DMS79 (cell line): ENCODE measurements around the gene PCSK5.
A peak's percentile ranks its signal among the peaks of the same experiment; 100 is the strongest.

ENCODE experiments used
- DNase-seq: peaks from one replicate; lab custom pipeline; 2025; lab: John Stamatoyannopoulos, UW

PCSK5 gene

GRCh38 chr9:76191493-76191892 is 301.0 kb downstream of the PCSK5 start:
- no peak for DNase-seq

- no peak for DNase-seq
Measured at GRCh38 chr9:76192013-76192412, 301.5 kb downstream of the PCSK5 start.

- no peak for DNase-seq
Measured at GRCh38 chr9:76194896-76195295, 304.4 kb downstream of the PCSK5 start.

DNA sequence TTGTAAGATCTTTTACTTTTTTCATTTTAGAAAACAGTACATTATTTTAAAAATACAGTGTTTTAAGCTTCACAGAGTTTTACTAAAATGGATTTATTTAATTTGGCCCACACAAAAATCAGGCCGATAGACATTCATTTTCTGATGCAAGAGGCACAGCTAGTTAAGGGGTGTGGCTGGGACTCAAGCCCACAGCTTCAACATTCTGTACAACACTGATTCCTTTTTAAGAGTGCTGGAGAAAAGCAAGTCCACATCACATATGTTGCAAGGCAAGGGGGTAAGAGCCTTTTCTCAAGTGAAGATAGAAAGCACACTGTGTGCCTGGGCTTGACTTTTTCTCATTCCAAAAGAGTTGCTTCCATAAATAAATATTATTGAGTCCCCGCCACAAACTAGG is 307.9 kb downstream of the PCSK5 start:
- DNase-seq = no peak

DNA sequence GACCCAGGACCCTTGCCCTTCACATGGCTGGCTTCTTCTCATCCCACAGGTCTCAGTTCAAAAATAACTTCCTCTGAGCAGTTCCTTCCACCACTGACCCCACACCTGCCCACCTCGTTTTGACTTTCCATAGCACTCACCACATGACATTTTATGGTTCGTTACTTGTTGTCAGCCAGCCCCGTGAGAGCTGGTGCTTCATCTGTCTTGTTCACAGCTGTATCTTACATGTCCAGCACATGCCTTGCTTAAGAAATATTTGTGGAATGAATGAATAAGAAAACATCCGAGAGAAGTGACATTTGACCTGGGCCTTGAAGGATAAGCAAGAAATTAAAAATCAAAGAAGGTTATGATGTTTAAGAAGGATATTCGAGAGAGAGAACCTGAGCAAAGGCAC is 309.8 kb downstream of the PCSK5 start:
- DNase-seq = no peak

- DNase-seq = peak; percentile 0
Measured at GRCh38 chr9:76200745-76201144, 310.3 kb downstream of the PCSK5 start.

DNA sequence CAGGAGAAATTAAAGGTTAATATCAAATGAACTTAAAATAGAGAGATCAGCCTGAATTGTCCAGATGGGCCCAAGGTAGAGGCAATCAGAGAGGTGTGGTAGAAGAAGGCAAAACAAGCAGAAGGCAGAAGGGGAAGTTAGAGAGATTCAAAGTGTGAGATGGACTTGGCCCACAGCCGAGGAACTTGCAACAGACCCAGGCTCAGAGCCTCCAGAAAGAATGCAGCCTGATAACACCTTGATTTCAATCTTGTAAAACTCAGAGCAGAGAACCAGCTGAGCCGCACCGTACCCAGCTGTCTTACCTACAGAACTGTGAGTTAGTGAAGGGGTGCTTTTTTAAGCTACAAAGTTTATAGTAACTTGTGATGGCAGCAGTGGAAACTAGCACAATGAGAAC is 312.9 kb downstream of the PCSK5 start:
- no peak for DNase-seq

DNA sequence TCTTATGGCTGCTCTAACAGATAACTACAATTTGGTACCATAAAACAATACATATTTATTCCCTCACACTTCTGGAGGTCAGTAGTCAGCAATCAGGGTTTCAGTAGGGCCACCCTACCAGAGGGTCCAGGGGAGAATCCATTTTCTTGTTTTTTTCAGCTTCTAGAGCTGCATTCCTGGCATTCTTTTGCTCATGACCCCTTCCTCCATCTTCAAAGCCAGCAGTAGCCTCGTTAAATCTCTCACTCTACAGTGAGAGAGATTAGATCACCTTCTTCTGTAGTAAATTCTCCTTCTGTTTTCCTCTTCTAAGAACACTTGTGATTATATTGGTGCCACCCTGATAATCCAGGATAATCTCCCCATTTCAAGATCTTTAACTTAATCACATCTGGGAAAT is 316.3 kb downstream of the PCSK5 start:
- DNase-seq = no peak

DNA sequence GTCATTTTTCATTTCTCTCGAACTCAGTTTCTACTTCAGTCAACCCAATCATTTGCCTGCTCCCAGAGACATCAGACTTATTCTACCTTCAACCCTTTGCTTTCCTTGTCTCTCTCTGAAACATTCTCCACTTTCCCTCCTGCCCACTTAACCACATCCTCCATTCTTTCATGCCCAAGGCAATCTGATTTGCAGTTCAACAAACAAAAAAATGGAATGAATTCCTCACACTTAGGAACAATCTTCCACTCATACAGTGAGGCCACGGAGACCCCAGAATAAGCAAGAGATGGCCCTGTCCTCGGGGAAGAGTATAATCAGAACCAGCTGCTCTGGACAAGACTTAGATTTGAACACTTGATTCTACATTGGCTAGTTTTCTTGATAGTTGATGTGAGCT is 323.3 kb downstream of the PCSK5 start:
- DNase-seq = no peak

- DNase-seq = no peak
Measured at GRCh38 chr9:76215066-76215465, 324.6 kb downstream of the PCSK5 start.

DNA sequence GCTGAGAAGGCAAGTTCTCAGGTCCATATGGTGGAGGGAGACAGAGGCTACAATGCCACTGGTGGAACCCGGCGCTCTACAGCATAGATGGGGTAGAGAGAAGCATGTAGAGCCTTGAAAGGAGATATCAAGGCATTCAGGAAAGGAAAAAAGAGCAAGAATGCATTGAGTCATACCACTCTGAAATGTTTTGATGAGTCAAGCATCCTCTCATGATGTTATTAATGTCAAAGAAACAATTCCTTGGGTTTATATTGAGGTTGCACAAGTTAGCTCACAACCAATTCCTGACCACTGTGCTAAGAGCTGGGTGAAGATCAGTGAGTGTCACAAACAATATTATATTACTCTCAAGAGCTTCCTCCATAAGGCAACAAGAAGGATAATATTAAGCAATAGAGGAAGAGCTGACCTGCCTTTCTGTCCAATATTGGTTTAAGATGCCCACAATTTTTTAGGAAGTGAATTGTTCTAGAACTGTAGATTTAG is 325.7 kb downstream of the PCSK5 start:
- DNase-seq = no peak

GRCh38 chr9:76218117-76218885 is 327.8 kb downstream of the PCSK5 start:
- DNase-seq = no peak

GRCh38 chr9:76218886-76219445 is 328.5 kb downstream of the PCSK5 start:
- DNase-seq = no peak

GRCh38 chr9:76219560-76220151 is 329.2 kb downstream of the PCSK5 start:
- no peak for DNase-seq

- DNase-seq = no peak
Measured at GRCh38 chr9:76221423-76221822, 330.9 kb downstream of the PCSK5 start.

DNA sequence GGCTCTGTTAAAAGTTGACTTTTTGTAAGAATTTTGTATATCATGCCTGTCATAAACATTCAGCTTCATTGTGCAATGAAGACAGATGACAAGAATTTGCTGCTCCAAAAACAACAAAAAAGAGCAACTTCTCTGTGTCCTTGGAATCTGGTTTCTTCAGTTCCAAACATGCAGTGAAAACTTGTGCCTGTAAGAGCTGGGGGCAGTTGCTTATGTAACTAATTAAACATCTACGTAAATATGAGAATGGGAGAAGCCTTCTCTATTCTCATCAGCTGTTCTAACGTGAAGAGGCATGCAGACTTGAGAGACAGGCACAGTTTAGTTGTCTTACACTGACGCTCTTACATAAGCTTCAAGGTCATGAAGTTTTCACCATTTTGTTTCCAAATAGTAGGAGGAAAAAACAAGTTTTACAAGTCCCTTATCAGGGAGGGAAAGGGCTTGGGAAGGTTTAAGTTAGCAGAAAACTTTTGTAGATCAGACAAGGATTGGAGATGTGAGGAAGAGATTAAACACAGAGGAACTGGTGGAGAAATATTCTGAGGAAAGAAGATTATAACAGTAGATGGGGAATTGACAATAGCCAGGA is 333.4 kb downstream of the PCSK5 start:
- DNase-seq = no peak

GRCh38 chr9:76227156-76227555 is 336.7 kb downstream of the PCSK5 start:
- DNase-seq = no peak

GRCh38 chr9:76231001-76231400 is 340.5 kb downstream of the PCSK5 start:
- no peak for DNase-seq

DNA sequence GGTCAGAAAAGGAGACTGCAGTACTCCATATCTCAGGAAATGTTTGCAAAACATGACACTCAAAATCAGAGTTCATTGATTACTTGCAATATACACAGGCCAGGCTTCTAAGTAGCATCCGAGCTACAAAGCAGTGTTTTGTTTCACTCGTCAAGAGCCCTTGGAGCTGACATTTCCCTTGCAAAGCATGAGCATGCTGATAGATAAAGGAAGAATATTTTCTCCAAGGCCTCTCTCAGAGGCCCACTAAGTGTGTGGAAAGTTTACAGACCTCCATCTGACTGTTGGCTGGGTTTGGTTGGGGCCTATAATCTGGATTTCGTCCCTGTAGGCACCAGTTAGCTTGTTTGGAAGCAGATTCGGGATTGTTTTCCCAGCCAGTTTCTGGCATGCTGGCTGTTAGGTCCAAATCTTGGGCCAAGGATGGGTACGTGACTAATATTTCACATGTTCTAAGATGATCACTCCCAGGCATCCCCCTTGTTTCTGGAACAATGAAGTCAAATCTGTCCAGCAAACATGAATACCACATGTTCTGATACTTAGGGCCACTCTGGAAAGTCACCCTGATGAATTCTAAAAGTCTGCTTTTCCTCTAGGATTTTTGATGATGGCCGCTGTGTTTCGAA is 342.5 kb downstream of the PCSK5 start:
- no peak for DNase-seq

DNA sequence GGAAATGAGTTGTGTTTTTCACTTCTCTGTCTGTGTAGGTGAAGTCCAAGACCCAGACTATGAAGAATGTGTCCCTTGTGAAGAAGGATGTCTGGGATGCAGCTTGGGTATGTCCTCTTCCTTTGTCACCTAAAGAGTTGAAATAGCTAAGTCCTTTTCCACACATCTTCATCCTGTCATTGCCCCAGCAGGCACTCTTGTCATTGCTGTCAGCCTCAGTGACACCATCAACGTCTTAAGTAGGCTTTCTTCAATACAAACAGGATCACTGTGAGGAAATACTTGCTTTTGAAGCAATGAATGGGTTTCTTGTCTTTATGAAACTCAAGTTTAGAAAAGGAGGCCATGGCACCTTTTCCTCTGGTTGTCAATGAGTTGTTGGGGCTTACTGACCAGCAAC is 350.1 kb downstream of the PCSK5 start:
- DNase-seq = no peak

GRCh38 chr9:76245518-76245917 is 355.0 kb downstream of the PCSK5 start:
- DNase-seq = no peak

DNA sequence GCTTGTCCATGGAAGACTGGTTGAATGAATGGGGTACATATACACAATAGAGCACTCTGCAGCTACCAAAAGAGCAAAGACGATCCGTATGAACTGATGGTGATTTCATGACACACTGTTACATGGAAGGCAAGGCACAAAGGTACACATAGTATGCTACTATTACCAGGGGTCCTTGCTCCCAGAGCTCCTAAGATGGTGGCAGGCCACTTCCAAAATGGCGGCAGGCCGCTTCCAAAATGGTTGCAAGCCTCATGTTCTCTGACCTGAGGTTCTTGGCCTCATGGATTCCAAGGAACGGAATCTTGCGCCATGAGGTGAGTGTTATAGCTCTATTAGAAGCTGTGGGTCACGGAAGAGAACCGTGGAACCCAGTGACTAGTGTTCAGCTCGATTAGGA is 356.2 kb downstream of the PCSK5 start:
- DNase-seq = no peak

- no peak for DNase-seq
Measured at GRCh38 chr9:76247426-76247825, 357.0 kb downstream of the PCSK5 start.
